M059J (cell line): ENCODE data around the gene RAD50. TPM values are rescaled to one million over a fixed set of nuclear protein-coding genes. Genes with fewer than 3 reads are reported as not detected.
"Not testable (repeated sequence)": the region's sequence is repeated elsewhere in the genome, so short reads cannot be mapped to it uniquely, and the experiment has no call there.

Experiments
- DNase-seq: peaks from one replicate; pipeline ENCODE4 v3.0.0-alpha.2; 2012; ENCODE audit warnings: low read depth
- total RNA-seq: library from RNA; depleted of rRNA; stranded (reverse); fragments of >200 nt; shearing (Covaris generic); gene quantifications from 2 replicates; pipeline ENCODE4 v1.2.3, GENCODE V29; 2014

The RAD50 gene
- total RNA-seq, 1 experiment from 2014 or later, result 14.3 TPM

DNA sequence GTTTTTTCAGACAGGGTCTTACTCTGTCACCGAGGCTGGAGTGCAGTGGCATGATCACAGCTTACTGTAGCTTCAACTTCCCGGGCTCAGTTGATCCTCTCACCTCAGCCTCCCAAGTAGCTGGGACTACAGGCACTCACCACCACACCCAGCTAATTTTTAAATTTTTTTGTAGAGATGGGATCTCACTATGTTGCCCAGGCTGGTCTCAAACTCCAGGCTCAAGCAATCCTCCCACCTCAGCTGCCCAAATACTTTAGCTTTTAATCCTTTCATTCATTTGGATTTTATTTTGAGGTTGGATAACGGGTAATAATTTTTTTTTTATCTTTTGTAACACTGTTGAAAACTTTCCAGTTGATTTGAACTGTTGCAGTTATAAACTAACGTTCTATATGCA, 76.8 kb downstream of the RAD50 start:
- not testable (repeated sequence) for DNase-seq

DNA sequence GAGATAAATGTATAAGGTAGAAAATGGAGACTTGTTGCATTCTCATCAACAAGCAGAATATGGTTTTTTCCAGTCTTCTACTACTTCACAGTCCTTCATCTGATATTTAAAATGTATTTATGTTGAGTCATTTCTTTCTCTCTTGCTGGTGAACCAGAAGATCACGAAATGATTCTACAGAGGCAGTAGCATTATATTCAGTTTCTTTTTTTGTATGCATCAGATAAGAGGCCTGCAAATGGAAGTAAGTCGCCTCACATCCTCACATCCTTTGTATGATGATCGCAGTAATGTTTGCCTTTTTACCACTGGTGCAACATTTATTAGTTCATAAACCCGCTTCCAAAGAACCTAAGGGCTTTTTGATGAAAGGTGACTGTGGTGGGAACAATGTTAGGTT, 79.1 kb downstream of the RAD50 start:
- no peak for DNase-seq

DNA sequence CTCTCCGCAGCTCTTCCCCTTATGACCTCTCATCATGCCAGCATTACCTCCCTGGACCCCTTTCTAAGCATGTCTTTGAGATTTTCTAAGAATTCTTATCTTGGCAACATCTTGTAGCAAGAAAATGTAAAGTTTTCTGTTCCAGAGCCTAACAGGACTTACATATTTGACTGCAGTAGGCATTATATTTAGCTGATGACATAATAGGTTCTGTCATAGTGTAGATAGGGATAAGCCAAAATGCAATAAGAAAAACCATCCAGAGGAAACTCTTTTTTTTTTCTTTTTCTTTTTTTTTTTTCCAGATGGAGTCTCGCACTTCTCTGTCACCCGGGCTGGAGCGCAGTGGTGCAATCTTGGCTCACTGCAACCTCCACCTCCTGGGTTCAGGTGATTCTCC, 80.5 kb downstream of the RAD50 start:
- DNase-seq, result no peak

DNA sequence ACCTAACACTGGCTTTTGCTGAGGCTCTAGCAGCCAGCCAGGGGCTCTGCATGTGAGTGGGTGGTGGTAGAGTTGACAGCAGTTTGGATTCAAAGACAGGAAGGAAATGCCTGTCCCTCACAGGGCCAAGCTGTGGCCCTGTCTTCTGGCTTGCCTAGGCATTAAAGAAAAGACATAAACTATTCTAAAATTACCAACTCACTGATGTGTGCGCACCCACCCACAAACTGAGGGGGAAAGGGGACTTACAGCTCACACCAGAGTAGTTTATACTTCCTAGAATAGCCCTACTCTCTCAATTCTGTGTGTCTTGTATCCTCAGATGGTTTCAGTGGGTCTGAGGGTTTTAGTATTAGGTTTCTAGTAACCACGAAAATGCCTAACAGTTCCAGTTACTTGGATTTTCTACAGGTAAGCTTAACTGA, 82.9 kb downstream of the RAD50 start:
- DNase-seq, result no peak

DNA sequence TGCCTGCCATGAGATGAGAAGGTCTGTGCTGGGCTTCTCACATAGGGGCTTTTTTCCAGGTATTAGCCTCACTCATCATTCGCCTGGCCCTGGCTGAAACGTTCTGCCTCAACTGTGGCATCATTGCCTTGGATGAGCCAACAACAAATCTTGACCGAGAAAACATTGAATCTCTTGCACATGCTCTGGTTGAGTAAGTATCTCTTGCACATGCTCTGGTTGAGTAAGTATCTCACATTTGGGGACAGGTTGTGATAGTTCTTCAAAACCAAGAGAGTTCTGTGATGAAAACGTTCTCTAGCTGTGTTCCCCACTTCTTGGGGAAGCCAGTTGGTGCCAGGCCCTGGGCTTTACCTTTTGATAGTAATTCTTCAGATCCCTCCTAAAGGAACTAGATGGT, 83.8 kb downstream of the RAD50 start:
- no peak for DNase-seq

DNA sequence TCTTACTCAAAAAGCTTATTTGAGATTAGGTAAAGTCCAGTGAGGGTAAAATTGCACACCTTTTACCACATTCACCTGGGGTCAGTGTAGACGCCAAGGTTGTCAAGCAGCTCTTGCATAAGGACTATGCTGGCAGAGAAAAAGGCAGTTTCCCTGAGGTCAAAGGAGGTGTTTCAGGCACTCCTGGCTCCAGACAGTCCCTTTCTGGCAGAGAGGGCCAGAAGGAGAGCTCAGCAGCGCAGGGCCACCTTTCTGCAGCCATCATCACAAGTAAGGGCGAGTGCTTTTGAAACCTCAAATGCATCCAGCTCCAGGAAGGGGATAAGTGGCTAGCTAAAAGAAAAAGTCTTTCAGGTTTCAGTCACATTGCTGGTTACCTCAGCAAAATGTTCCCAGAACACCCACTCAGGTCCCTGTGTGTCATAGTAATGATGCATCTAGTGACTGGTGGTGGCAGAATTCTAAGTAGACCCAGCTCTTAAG, 84.5 kb downstream of the RAD50 start:
- no peak for DNase-seq

DNA sequence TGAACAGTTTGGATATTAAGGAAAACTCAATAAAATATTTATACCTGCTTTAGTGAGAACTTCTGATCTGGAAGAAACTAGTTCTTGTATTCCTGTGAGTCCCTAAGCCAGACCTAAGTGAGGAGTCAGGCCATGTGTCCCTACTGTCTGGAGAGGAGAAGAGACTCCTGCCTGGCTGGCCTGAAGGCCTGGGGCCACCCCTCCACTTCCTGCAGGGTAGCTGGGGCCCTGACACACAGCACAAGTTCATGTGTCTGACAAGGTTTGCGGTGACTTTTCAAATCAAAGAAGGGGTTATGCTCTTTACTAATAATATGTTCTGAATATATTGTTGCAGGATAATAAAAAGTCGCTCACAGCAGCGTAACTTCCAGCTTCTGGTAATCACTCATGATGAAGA, 85.1 kb downstream of the RAD50 start:
- DNase-seq, result no peak

DNA sequence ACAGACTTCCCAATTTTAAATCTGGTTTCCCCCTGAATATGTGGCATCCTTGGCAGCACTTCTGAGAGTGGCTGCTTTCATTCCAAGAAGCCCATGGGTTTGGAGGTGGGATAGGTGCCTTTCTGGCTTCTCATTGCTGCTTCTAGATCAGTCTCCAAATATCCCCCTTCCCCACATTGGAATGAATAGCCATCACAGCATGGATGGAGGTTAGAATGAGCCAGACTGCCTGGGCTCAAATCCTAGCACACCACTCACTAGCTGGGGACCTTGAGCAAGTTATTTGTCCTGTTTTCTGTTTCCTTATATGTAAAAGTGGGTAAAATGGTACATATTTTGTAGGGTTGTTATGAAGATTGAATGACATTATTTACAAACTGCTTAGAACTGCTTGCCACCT, 87.4 kb downstream of the RAD50 start:
- no peak for DNase-seq

DNA sequence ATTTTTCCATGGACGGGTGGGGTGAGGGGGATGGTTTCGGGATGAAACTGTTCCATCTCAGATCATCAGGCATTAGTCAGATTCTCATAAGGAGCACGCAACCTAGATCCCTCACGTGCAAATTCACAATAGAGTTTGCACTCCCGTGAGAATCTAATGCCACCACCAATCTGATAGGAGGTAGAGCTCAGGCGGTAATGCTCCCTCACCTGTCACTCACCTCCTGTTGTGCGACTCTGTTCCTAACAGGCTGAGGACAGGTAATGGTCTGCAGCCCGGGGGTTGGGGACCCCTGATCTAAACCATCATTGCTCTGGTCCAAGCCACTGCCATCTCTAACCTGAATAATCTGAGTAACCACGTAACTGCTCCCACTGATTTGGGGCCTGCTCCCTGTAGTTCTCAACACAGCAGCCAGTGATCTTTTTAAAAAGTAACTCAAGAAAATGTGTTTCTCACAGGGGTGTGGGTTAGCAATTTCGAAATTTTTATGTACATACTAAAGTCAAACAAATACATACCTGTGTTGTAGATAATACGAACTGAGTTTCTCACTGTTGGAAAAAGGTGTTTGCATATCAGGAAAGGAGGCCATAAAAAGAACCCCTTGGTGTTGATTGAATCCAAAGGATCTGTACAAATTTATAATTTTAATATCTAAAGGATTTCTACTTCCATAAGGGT, 89.9 kb downstream of the RAD50 start:
- DNase-seq, result no peak

DNA sequence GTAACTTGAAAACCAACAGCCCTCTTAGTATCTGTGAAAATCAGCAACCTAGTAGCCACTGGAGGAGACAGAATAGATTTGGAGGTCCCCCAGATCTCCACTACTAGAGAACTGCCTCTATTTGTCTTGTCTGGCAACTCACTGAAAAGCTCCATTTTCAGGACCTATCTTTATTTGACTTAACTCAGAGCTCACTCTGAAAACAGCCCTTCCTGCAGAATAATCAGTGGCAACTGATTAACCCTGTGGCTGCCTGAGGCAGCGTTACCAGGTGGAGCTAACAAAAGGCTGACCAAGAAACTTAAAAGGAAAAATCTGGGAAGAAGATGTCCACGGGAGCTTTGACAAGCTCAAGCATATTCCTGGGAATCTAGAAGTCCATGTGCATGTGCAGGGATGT, 90.7 kb downstream of the RAD50 start:
- DNase-seq, result no peak

DNA sequence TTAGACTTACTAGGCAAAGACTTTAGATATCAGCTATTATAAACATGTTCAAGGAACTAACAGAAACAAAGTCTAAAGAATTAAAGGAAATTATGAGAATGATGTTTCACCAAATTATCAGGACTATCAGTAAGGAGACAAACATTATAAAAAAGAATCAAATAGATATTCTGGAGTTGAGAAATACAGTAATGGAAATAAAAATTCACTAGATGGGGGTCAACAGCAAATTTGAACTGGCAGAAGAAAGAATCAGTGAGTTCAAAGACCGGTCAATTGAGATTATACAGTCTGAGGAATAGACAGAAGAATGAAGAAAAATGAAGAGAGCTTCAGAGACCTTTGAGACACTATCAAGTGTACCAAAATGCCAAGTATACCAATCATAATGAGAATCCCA, 91.6 kb downstream of the RAD50 start:
- no peak for DNase-seq

DNA sequence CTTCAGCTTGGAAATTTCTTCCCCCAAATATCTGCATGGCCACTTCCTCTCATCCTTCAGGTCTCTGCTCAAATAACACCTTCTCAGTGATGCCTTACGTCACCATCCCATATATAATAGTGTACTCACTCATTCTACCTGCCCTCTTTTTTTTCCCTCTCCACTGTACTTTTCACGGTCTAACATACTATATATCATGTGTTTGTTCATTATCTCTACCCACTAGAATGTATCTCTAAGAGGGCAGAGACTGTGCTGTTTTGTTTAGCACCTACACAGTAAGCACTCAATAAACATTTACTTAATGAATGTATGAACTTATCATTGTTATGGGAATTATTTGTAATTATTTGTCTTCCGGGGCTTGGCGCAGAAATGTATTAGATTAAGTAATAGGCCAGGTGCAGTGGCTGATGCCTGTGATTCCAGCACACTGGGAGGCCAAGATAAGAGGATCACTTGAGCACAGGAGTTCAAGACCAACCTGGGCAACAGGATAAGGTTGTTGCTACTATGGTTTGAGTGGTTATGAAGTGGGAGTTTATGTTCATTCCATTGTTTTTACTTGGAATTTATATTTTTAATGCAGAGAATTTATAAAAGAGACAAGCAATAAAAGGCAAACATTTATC, 95.2 kb downstream of the RAD50 start:
- DNase-seq, result no peak

DNA sequence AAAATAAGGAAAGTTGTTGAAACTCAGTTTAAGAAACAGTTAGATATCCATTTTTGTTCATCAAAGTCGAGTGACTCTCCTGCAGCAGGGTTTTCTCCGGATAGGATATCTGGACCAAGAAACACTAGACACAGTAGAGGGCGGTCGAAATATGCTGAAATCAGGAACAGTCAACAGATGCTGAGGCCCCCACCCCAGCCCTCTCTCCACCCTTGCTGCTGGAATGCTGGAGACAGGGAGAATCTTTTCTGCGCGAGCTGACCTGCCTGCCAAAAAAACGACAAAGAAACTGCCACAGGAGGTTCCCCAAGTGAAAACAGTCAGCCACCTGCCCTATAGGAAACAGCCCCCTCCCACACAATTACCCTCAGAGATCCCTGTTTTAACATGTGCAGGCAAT, 96.9 kb downstream of the RAD50 start:
- no peak for DNase-seq

DNA sequence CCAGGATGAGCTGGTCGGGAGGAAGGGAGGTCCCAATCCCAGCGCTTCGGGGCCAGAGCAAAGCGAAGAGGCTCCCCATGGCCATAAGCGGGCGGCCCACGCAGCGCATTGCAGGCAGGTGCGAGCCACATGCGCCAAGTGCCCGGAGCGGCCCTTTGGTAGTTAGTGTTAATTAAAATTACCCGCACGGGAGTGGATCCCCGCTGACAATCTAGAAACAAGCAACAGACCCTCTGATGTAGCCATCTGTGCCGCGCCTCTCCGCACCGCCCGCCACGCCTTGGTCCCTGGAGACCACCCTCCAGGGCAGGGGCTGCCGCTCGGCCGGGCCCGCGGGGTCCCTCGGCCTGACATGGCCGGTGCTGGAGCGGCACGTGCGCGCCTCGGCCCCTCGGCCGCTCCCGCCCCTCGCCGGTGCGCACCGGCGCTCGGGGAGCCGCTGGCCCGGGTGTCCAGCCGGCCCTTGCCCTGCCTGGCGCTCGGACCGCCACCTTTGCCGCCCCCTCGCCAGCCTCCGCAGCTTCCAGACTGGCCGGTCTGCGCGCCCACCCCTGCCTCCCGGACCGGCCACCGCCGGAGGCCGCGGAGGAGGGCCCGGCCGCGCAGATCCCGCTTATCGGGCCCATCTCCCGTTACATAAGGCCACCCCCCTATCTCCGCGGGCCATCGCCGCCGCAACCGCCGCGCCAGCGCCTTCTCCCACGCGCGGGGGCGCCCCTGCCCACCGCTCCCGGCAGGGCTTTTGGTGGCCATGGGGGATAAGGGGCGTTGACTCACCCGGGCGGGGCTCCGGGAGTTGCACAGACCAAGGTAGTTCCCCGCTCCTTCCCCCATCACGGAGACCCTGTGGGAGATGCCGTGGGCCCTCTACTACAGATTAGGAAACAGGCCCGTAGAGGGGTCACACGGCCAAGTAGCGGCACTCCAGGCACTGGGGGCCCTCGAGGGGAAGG, 99.3 kb downstream of the RAD50 start:
- peak; percentile 12 for DNase-seq

DNA sequence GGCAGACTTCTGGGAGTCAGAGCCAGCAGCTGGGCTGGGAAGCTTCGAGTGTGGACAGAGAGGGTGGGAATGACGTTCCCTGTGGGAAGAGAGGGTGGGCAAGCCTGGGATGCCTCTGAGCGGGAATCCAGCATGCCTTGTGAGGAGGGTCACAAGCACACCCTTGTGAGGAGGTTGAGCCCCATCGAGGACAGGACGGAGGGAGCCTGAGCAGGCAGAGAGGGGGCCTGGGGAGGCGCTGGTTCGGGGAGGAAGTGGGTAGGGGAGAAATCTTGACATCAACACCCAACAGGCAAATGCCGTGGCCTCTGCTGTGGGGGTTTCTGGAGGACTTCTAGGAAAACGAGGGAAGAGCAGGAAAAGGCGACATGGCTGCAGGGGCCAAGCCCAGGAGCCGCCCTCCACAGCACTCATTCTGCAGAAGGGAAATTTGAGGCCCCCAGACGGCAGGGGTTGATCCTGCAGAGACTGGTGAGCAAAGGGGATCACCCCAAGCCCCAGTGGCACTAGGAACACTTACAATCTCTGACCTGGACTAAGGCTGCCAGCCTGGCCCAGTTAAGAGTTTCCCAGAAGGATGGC, 100.1 kb downstream of the RAD50 start:
- no peak for DNase-seq

DNA sequence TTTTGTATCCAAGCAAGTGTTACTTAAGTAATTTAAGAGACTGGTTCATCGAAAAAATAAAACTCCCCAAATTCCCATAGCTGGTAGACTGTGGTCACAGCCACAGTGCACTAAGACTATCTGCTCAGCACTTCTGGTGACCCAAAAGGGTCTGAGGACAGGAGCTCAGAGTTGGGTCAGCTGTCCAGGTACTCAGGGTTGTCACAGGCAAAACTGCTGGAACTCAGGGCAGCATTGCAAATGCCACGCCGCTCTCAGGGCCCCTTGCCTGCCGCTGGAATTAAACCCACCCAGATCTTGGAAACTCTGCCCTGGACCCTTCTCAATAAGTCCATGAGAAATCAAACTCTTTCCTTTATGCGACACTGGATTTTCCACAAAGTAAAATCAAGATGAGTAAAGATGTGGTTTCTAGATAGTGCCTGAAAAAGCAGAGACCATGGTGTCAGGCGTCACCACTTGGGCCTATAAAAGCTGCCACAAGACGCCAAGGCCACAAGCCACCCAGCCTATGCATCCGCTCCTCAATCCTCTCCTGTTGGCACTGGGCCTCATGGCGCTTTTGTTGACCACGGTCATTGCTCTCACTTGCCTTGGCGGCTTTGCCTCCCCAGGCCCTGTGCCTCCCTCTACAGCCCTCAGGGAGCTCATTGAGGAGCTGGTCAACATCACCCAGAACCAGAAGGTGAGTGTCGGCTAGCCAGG, 101.1 kb downstream of the RAD50 start, which contains the start of gene IL13:
Gene IL13, plus strand, starts transcription at position 498 of the 705 bp plus-strand sequence. Its CDS starts 14 bp downstream, at position 512.
- peak; percentile 68 for DNase-seq

DNA sequence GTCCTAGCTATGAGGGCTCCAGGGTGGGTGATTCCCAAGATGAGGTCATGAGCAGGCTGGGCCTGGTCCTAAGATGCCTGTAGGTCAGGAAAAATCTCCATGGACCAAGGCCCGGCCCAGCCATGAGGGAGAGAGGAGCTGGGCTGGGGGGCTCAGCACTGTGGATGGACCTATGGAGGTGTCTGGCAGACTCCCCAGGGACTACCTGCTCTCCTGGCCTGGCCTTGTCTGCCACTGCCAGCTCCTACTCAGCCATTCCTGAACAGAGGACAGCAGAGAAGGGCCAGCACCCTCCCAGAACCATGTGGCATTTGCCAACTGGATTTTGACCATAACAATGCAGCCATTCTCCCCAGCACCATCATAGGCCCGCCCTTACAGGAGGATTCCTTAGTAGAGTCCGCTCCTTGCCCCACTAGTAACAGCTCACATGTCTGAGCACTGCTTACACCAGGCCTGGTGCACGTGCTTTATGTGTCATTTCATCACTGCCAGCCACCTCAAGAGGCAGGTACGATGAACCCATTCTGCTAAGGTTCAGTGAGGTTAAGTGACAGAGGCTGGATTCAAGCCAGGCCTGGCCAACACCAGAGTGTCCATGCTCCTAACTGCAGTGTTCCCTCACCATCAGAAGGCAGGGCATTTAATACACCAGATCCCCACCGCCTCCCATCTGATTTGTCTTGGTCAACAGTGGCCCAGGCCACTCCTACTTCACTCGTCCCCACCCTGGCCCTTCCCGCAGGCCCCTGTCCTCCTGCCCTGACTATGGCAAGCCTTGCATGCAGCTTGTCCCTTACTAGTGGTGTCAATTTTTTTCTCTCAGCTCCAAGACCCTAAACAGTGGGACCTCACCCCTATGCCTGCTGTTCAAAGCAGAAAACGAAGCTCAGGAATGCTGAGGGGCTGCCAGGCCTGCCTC, 101.9 kb downstream of the RAD50 start:
- no peak for DNase-seq

DNA sequence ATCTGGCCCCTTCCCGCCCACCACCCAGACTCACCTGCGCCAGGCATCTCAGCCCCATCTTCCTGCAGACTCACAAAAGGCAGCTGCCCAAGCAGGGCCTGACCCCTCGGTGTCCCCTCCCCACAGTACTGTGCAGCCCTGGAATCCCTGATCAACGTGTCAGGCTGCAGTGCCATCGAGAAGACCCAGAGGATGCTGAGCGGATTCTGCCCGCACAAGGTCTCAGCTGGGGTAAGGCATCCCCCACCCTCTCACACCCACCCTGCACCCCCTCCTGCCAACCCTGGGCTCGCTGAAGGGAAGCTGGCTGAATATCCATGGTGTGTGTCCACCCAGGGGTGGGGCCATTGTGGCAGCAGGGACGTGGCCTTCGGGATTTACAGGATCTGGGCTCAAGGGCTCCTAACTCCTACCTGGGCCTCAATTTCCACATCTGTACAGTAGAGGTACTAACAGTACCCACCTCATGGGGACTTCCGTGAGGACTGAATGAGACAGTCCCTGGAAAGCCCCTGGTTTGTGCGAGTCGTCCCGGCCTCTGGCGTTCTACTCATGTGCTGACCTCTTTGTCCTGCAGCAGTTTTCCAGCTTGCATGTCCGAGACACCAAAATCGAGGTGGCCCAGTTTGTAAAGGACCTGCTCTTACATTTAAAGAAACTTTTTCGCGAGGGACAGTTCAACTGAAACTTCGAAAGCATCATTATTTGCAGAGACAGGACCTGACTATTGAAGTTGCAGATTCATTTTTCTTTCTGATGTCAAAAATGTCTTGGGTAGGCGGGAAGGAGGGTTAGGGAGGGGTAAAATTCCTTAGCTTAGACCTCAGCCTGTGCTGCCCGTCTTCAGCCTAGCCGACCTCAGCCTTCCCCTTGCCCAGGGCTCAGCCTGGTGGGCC, 103.1 kb downstream of the RAD50 start:
- DNase-seq, result no peak
